Kidney (tissue), 14 donors: ENCODE results near the gene MRPL18. TPM values are rescaled to one million over a fixed set of nuclear protein-coding genes. Genes with fewer than 3 reads are reported as not detected.
"Not testable (repeated sequence)": the region's sequence is repeated elsewhere in the genome, so short reads cannot be mapped to it uniquely, and the experiment has no call there.

Experiments used
- DNase-seq, 5 donors: peaks; one replicate each; pipeline ENCODE4 v3.0.0-alpha.2; 2013 to 2020
- FAIRE-seq: peaks from 2 replicates; lab custom pipeline; 2012; peaks lifted over from hg19 to GRCh38; lab: Jason Lieb, UNC
- H3K27ac ChIP-seq, 2 donors: one replicate each; pipeline ENCODE4 v1.7.0; 2013; ENCODE audit warnings: low read depth in 2 of 2, low read length in 2 of 2, inconsistent platforms in 1 of 2
- H3K27me3 ChIP-seq: one replicate; pipeline ENCODE4 v1.7.1; 2013; ENCODE audit warnings: low read length, inconsistent platforms; ENCODE audit not compliant: control insufficient read depth, insufficient read depth
- H3K36me3 ChIP-seq, 3 donors: one replicate each; pipeline versions ENCODE4 v1.7.0 to v1.7.1; 2013; ENCODE audit warnings: low read length in 3 of 3, control low read depth in 1 of 3, inconsistent platforms in 1 of 3; ENCODE audit not compliant: insufficient read depth in 3 of 3, control insufficient read depth in 2 of 3
- H3K4me1 ChIP-seq, 3 donors: one replicate each; pipeline versions ENCODE4 v1.7.0 to v1.7.1; 2013; ENCODE audit warnings: low read length in 3 of 3, inconsistent platforms in 1 of 3, low read depth in 1 of 3; ENCODE audit not compliant: control insufficient read depth in 2 of 3, insufficient read depth in 2 of 3
- H3K4me3 ChIP-seq, 3 donors: one replicate each; pipeline versions ENCODE4 v1.7.0 to v1.8.1; 2013; ENCODE audit warnings: low read length in 3 of 3, control low read depth in 1 of 3, inconsistent platforms in 1 of 3
- H3K9ac ChIP-seq, 3 donors: one replicate each; pipeline versions ENCODE4 v1.7.0 to v1.7.1; 2013; ENCODE audit warnings: low read length in 3 of 3, control low read depth in 1 of 3, inconsistent platforms in 1 of 3
- H3K9me3 ChIP-seq, 3 donors: one replicate each; pipeline versions ENCODE4 v1.7.0 to v1.7.1; 2013; ENCODE audit warnings: low read length in 3 of 3, control low read depth in 1 of 3, inconsistent platforms in 1 of 3; ENCODE audit not compliant: control insufficient read depth in 2 of 3, insufficient read depth in 1 of 3
- CTCF ChIP-seq: IDR thresholded peaks from 3 replicates; pipeline ENCODE4 v1.5.1; 2012; ENCODE audit warnings: mild to moderate bottlenecking, moderate library complexity, borderline replicate concordance; ENCODE audit not compliant: insufficient read depth; ENCODE audit errors: extremely low read depth
- intact Hi-C: fragments of 100-400 bp; cut with DNase I; formaldehyde crosslinking; loops from one replicate; pipeline ENCODE4 v1.11.1; 2022
- polyA plus RNA-seq: library from polyadenylated mRNA; stranded (reverse); fragments of 350-450 nt; fragmentation: Illumina TruSeq; extraction: RNeasy Lipid Tissue Mini Kit (QIAGEN cat#74804); gene quantifications from one replicate; pipeline ENCODE4 v1.2.3, GENCODE V29; 2014; ENCODE audit warnings: low read depth, low replicate concordance; ENCODE audit not compliant: insufficient read depth
- total RNA-seq: library from RNA; stranded (reverse); fragmentation: NEBNext Ultra II Directional; extraction: Animal tissue kit (Norgen Biotek cat#: 25700); gene quantifications from one replicate; pipeline ENCODE4 v1.2.1, GENCODE V29; 2021
- donor health status: control.
- donor health status: control.
- donor health status: control.
- donor health status: control.
- donor health status: control.
- donor health status: DM: yes; HTN: yes; CAD: no.
- donor health status: Normal renal cell carcinoma (clear cell type).

MRPL18 gene
- total and polyA plus RNA-seq, 2 donors from 2014 or later: 56.7 to 87.2 TPM

DNA sequence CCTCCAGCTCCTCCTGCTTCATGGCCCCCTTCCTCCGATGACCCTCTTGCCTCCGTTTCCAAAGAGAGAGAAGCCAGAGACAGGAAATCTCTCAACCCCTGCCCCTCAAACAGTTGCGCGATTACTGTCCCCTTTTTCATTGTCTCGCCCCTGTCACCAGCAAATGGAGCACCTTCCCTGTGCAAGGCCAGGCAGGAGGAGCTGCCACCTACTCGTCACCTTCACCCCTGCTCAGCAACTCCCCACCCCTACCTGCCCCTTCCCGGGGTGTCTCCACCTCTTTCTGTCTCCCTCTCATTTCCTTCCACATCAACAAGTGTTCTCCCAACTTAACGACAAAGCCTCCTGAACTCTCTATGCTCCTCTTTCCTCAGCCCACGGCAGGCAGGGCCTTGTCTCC is 23.5 kb downstream of the MRPL18 start:
- intact Hi-C loops: no loop called here
- Histone ChIP-seq H3K27me3 (no peaks in the 10 kb centered on the region), H3K9me3 (no peaks in the 10 kb centered on the region), H3K9ac (no peak overlapping the region), H3K4me1 (no peaks in the 10 kb centered on the region), H3K36me3 (no peaks in the 10 kb centered on the region), H3K4me3 (no peak overlapping the region), H3K27ac (no peak overlapping the region)
- no peak for TF ChIP-seq CTCF
- DNase-seq: no peak
- no peak for FAIRE-seq

GRCh38 chr6:159815410-159815809 is 25.1 kb downstream of the MRPL18 start:
- H3K36me3 ChIP-seq: no peaks in the 10 kb centered on the region
- no peak overlapping the region for H3K4me3 ChIP-seq
- FAIRE-seq (no peak), DNase-seq (no peak)
- H3K9ac ChIP-seq: no peak overlapping the region
- no peaks in the 10 kb centered on the region for H3K27me3 ChIP-seq
- no peak for TF ChIP-seq CTCF
- H3K27ac ChIP-seq: no peak overlapping the region
- intact Hi-C loops: no loop called here
- no peaks in the 10 kb centered on the region for H3K9me3 ChIP-seq
- no peaks in the 10 kb centered on the region for H3K4me1 ChIP-seq

GRCh38 chr6:159816775-159817174 is 26.5 kb downstream of the MRPL18 start:
- H3K9ac ChIP-seq, H3K27me3 ChIP-seq, H3K4me3 ChIP-seq, H3K9me3 ChIP-seq, H3K27ac ChIP-seq, H3K36me3 ChIP-seq, intact Hi-C loops, H3K4me1 ChIP-seq, DNase-seq, FAIRE-seq: not testable (repeated sequence)

DNA sequence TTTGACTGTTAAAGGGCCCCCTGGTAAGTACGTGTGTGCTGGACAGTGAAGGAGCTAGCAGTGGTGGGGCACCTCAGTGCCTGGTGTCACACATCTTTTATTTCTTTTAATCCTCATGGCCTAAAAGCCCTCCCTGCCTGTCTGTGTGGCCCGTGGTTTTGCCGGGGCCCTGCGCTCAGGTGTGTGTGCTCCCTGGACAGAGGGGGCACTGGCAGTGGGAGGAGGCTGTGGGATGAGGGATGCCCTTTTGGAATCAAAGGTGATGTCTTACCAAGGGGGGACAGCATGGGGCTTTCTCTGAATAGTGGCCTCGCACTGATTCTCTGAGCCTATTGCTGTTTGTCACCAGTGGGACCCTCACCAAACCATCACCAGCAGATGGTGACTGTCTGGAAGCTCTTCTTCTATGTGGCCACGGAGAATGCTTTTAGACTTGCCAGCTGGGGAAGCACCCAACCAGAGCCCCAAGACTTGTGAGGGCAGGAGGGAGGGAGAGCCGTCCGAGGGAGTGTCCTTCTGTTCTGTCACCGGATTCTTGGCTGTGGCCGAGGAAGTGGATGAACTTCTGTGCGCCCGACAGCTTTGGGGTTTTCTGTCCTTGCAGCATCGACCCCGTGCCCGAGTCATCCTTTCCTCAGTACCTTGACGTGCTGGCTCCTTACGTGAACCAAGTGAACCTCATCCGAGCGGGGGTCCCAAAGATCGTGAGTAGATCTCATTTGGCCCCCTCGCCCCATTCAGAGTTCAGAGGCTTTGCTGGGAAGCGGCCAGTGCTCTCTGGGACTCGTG is 27.9 kb downstream of the MRPL18 start:
- Histone ChIP-seq H3K9me3 (no peaks in the 10 kb centered on the region), H3K4me3 (no peak overlapping the region), H3K27me3 (no peaks in the 10 kb centered on the region), H3K36me3 (no peaks in the 10 kb centered on the region), H3K4me1 (no peaks in the 10 kb centered on the region), H3K27ac (no peak overlapping the region), H3K9ac (no peak overlapping the region)
- intact Hi-C loops: no loop called here
- FAIRE-seq (no peak), DNase-seq (no peak)
- TF ChIP-seq CTCF: no peak
